ENCODE results near the gene MSANTD7. TPM values are rescaled to one million over a fixed set of nuclear protein-coding genes. Genes with fewer than 3 reads are reported as not detected.

The MSANTD7 gene
- total and polyA plus RNA-seq, 9 of the 15 experiments (the other 6 are each of a cell fraction or from before 2014, with no cell fraction given), result 5.2 to 27.3 (median 23.6) TPM

DNA sequence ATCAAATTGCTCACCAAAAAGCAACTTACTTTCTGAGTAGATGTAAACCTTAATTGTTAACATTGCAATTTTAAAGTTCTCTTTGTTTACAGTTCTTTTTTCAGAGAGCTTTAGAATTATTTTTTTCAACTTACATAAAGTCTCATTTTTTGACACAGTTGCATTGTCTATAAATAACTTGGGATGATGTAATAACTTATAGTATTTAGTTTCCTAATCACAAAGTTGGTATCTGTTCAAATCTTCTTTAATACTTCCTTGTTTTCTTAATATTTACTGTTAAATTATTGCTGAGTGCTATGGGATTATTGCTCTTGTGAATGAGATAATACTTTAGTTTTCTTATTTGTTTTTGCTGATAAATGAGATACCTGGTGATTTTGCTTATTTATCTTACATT is 21.7 kb downstream of the MSANTD7 start:
- Histone ChIP-seq H3K9ac (ENCODE audit: insufficient read depth in 1 of 2, low read depth in 2 of 2, low read length in 2 of 2) (no peak overlapping the region), H3K4me2 (ENCODE audit: insufficient read depth, low read length) (no peak overlapping the region), H3K79me2 (ENCODE audit: control insufficient read depth, insufficient read depth, low read length) (no peaks in the 10 kb centered on the region), H4K20me1 (replicated peaks; ENCODE audit: control insufficient read depth, insufficient read depth, low read length) (no peaks in the 10 kb centered on the region; the same call in 1 of the 2 replicates), H3K9me1 (ENCODE audit: control insufficient read depth, insufficient read depth, low read length) (no peaks in the 10 kb centered on the region), H3K4me1 (replicated peaks in 1 of 2; ENCODE audit: control insufficient read depth in 2 of 2, insufficient read depth in 2 of 2, low read length in 2 of 2) (no peaks in the 10 kb centered on the region), H3K36me3 (ENCODE audit: control insufficient read depth, insufficient read depth, low read length) (peaks cover 56% of the 10 kb centered on the region; the same call in 2 of the 3 replicates), H3K4me3 (no peak overlapping the region), H3K27me3 (ENCODE audit: control insufficient read depth in 2 of 2, insufficient read depth in 2 of 2, low read length in 2 of 2) (no peaks in the 10 kb centered on the region), H3K9me3 (replicated peaks; ENCODE audit: control insufficient read depth, insufficient read depth, low read depth, low read length) (no peaks in the 10 kb centered on the region), H3K27ac (ENCODE audit: extremely low read depth, low read depth, low read length) (no peak overlapping the region), H2AFZ (ENCODE audit: low read depth, low read length) (no peak overlapping the region)
- no peak for ATAC-seq
- POLR2A ChIA-PET, result interaction anchor here (0.8 kb wide), 1 partner anchor 12 kb away, joined by 3 read pairs; no protein-coding TSS in a partner anchor
- in situ Hi-C loops (cut with MboI) (no loop called here), intact Hi-C loops (cut with micrococcal nuclease) (no loop called here)
- no TSS peak for BruUV-seq (replicated peaks)
- DNase-seq (ENCODE audit: extremely low read depth in 1 of 4, low spot score in 3 of 4), result no peak
- no peak for FAIRE-seq
- CTCF ChIA-PET (ENCODE audit: low intra/inter-chr PET ratio), result no interaction called here
- no peak for TF ChIP-seq HBP1 (CRISPR knock-in tag; IDR thresholded peaks at IDR 0.05)
- no peak for TF ChIP-seq ZNF384 (IDR thresholded peaks at IDR 0.05; ENCODE audit: low read depth, low read length)
- no peak for TF ChIP-seq HNRNPLL (IDR thresholded peaks at IDR 0.05; ENCODE audit: low read depth, low read length, poor library complexity, severe bottlenecking)
- TF ChIP-seq TAF9B (IDR thresholded peaks at IDR 0.05; ENCODE audit: partially characterized antibody), result no peak
- TF ChIP-seq POLR2AphosphoS5 (IDR thresholded peaks at IDR 0.05; ENCODE audit: control insufficient read depth, insufficient read depth, low read depth, low read length), result no peak
- TF ChIP-seq ZNF316 (IDR thresholded peaks at IDR 0.05), result 0 out of 2 replicates have a peak, but pooled peaks have one; percentile 4
- TF ChIP-seq CBX1 (IDR thresholded peaks at IDR 0.05; ENCODE audit: low read depth), result no peak
- TF ChIP-seq ATF3 (IDR thresholded peaks at IDR 0.05), result peak; percentile 51
- no peak for TF ChIP-seq ATF3 (CRISPR knock-in tag; conservative IDR thresholded peaks at IDR 0.05)
- TF ChIP-seq EZH2 (IDR thresholded peaks at IDR 0.05; ENCODE audit: borderline replicate concordance, low read depth, low read length), result no peak
- TF ChIP-seq ZNF589 (CRISPR knock-in tag; IDR thresholded peaks at IDR 0.05; ENCODE audit: low read depth), result no peak
- TF ChIP-seq ZSCAN29 (IDR thresholded peaks at IDR 0.05), result no peak
- TF ChIP-seq CEBPG (CRISPR knock-in tag; IDR thresholded peaks at IDR 0.05), result no peak
- TF ChIP-seq CEBPG (tag; conservative IDR thresholded peaks at IDR 0.05 in 1 of 2, IDR thresholded peaks at IDR 0.05 in 1 of 2), result peak; percentile 24 to 45; a peak in 2 of 4 replicates
- TF ChIP-seq ZC3H11A (IDR thresholded peaks at IDR 0.05; ENCODE audit: low read depth, low read length), result no peak
- TF ChIP-seq FOXM1 (IDR thresholded peaks at IDR 0.05; ENCODE audit: low read depth), result no peak
- no peak for TF ChIP-seq FOXM1 (CRISPR knock-in tag; IDR thresholded peaks at IDR 0.05; ENCODE audit: low read depth)
- no peak for TF ChIP-seq PTTG1 (tag; IDR thresholded peaks at IDR 0.05; ENCODE audit: low read depth)
- TF ChIP-seq SLC30A9 (CRISPR knock-in tag; IDR thresholded peaks at IDR 0.05), result no peak
- TF ChIP-seq, protein P1, sequence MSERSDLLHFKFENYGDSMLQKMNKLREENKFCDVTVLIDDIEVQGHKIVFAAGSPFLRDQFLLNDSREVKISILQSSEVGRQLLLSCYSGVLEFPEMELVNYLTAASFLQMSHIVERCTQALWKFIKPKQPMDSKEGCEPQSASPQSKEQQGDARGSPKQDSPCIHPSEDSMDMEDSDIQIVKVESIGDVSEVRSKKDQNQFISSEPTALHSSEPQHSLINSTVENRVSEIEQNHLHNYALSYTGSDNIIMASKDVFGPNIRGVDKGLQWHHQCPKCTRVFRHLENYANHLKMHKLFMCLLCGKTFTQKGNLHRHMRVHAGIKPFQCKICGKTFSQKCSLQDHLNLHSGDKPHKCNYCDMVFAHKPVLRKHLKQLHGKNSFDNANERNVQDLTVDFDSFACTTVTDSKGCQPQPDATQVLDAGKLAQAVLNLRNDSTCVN (CRISPR knock-in tag; IDR thresholded peaks at IDR 0.05), result no peak
- TF ChIP-seq NELFE (IDR thresholded peaks at IDR 0.05; ENCODE audit: insufficient read depth, insufficient read length), result no peak
- no peak for TF ChIP-seq HDAC8 (tag; IDR thresholded peaks at IDR 0.05)

Measured in K562 (cell line).